Fibroblast of lung (primary cell): Measurements from ENCODE around the gene HS3ST3A1. TPM values are rescaled to one million over a fixed set of nuclear protein-coding genes. Genes with fewer than 3 reads are reported as not detected.

Experiments
- DNase-seq, 2 donors: peaks; one replicate each; pipeline versions ENCODE4 v3.0.0 to v3.0.0-alpha.2; 2010; ENCODE audit warnings: low read depth in 2 of 2
- H2AFZ ChIP-seq: 2 replicates; pipeline ENCODE4 v1.5.1; 2012; ENCODE audit warnings: low read length, control low read depth, inconsistent platforms
- H3K27ac ChIP-seq: 2 replicates; pipeline ENCODE4 v1.5.1; 2011; ENCODE audit warnings: low read length, control low read depth; ENCODE audit not compliant: insufficient read depth
- H3K27me3 ChIP-seq: 2 replicates; pipeline ENCODE4 v1.5.1; 2011; ENCODE audit warnings: mild to moderate bottlenecking, low read length; ENCODE audit not compliant: control insufficient read depth, insufficient read depth
- H3K36me3 ChIP-seq: 2 replicates; pipeline ENCODE4 v1.5.1; 2011; ENCODE audit warnings: low read length; ENCODE audit not compliant: control insufficient read depth, insufficient read depth
- H3K4me1 ChIP-seq: 2 replicates; pipeline ENCODE4 v1.5.1; 2011; ENCODE audit warnings: low read length; ENCODE audit not compliant: control insufficient read depth, insufficient read depth; ENCODE audit errors: extremely low read depth
- H3K4me2 ChIP-seq: 2 replicates; pipeline ENCODE4 v1.5.1; 2011; ENCODE audit warnings: low read length, control low read depth; ENCODE audit not compliant: insufficient read depth; ENCODE audit errors: extremely low read depth
- H3K4me3 ChIP-seq, 4 experiments: fragments of 200-600 bp in 1 of 4; sonication (generic) in 1 of 4; replicated peaks in 1 of 4; 2 replicates each; pipeline ENCODE4 v1.5.1; 2011 to 2016; ENCODE audit warnings: low read length in 4 of 4, low read depth in 3 of 4, mild to moderate bottlenecking in 3 of 4, control low read depth in 2 of 4, inconsistent platforms in 1 of 4, mixed read lengths in 1 of 4; ENCODE audit not compliant: insufficient read depth in 1 of 4; ENCODE audit errors: control extremely low read depth in 1 of 4
- H3K79me2 ChIP-seq: 2 replicates; pipeline ENCODE4 v1.5.1; 2012; ENCODE audit warnings: mild to moderate bottlenecking, low read length, inconsistent platforms; ENCODE audit not compliant: control insufficient read depth, insufficient read depth
- H3K9ac ChIP-seq: 2 replicates; pipeline ENCODE4 v1.5.1; 2011; ENCODE audit warnings: mild to moderate bottlenecking, low read length, control low read depth; ENCODE audit not compliant: insufficient read depth
- H3K9me3 ChIP-seq: 2 replicates; pipeline ENCODE4 v1.5.1; 2012; ENCODE audit warnings: low read depth, low read length; ENCODE audit not compliant: control insufficient read depth, insufficient read depth
- H4K20me1 ChIP-seq: 2 replicates; pipeline ENCODE4 v1.5.1; 2011; ENCODE audit warnings: low read length; ENCODE audit not compliant: control insufficient read depth, insufficient read depth; ENCODE audit errors: extremely low read depth
- CTCF ChIP-seq, 2 donors: IDR thresholded peaks in 1 of 2; conservative IDR thresholded peaks in 1 of 2; 1 replicate in 1 of 2; 2 replicates in 1 of 2; pipeline ENCODE4 v1.5.1; 2011 to 2012; ENCODE audit warnings: low read length in 2 of 2, control low read depth in 1 of 2, inconsistent platforms in 1 of 2, low read depth in 1 of 2, mild to moderate bottlenecking in 1 of 2
- EZH2 ChIP-seq: IDR thresholded peaks from 2 replicates; pipeline ENCODE4 v1.5.1; 2012; ENCODE audit warnings: low read length, control low read depth, mild to moderate bottlenecking; ENCODE audit errors: missing control alignments
- polyA plus RNA-seq, 2 donors: library from polyadenylated mRNA; depleted of rRNA in 1 of 2; stranded (reverse) in 1 of 2; unstranded in 1 of 2; fragments of >200 nt; gene quantifications; 2 replicates each; pipeline ENCODE4 v1.2.1, GENCODE V29; 2011 to 2012; ENCODE audit warnings: missing spikeins in 1 of 2
- total RNA-seq: library from RNA; depleted of rRNA; stranded (reverse); fragments of >200 nt; gene quantifications from 2 replicates; pipeline ENCODE4 v1.2.1, GENCODE V29; 2014

Gene HS3ST3A1
- total and polyA plus RNA-seq, 2 donors (not counting 1 experiment from before 2014, with no cell fraction given): 2.4 to 48.7 TPM

- H4K20me1 ChIP-seq: no peaks in the 10 kb centered on the region
- H3K27ac ChIP-seq: peak overlapping the region; percentile 58
- H3K4me2 ChIP-seq: peak overlapping the region; percentile 61
- H3K27me3 ChIP-seq: no peaks in the 10 kb centered on the region
- no peaks in the 10 kb centered on the region for H3K9me3 ChIP-seq
- no peak overlapping the region for H3K9ac ChIP-seq
- TF ChIP-seq CTCF (conservative IDR thresholded peaks at IDR 0.05 in 1 of 2, IDR thresholded peaks at IDR 0.05 in 1 of 2; ENCODE audit: low read depth in 1 of 2, low read length in 2 of 2) (no peak), EZH2 (no peak)
- H3K36me3 ChIP-seq: no peaks in the 10 kb centered on the region
- DNase-seq: peak in 1 of 2 donors; percentile 14
- no peak overlapping the region for H2AFZ ChIP-seq
- peak overlapping the region in 1 of 4 experiments; percentile 12 for H3K4me3 ChIP-seq
- peaks cover 1% of the 10 kb centered on the region for H3K4me1 ChIP-seq
- H3K79me2 ChIP-seq: peaks cover 88% of the 10 kb centered on the region
These were observed 7.4 kb downstream of the HS3ST3A1 start for GRCh38 chr17:13594310-13594709.

GRCh38 chr17:13593757-13594156 is 8.0 kb downstream of the HS3ST3A1 start:
- Histone ChIP-seq H3K9me3 (no peaks in the 10 kb centered on the region), H3K4me2 (peak overlapping the region; percentile 61), H3K4me1 (peaks cover 5% of the 10 kb centered on the region), H3K4me3 (peak overlapping the region in 1 of 4 experiments; percentile 12), H3K79me2 (peaks cover 85% of the 10 kb centered on the region), H2AFZ (no peak overlapping the region), H3K9ac (no peak overlapping the region), H3K27me3 (no peaks in the 10 kb centered on the region), H3K27ac (peak overlapping the region; percentile 58), H3K36me3 (no peaks in the 10 kb centered on the region), H4K20me1 (no peaks in the 10 kb centered on the region)
- DNase-seq: peak; percentile 65 to 74
- TF ChIP-seq EZH2: no peak
- no peak for TF ChIP-seq CTCF (conservative IDR thresholded peaks at IDR 0.05 in 1 of 2, IDR thresholded peaks at IDR 0.05 in 1 of 2; ENCODE audit: low read depth in 1 of 2, low read length in 2 of 2)

GRCh38 chr17:13593021-13593751 is 8.5 kb downstream of the HS3ST3A1 start:
- Histone ChIP-seq H2AFZ (no peak overlapping the region), H3K27ac (peak overlapping the region; percentile 35), H3K4me2 (peak overlapping the region; percentile 55), H3K36me3 (no peaks in the 10 kb centered on the region), H3K27me3 (no peaks in the 10 kb centered on the region), H4K20me1 (no peaks in the 10 kb centered on the region), H3K9me3 (no peaks in the 10 kb centered on the region), H3K9ac (no peak overlapping the region), H3K79me2 (peaks cover 82% of the 10 kb centered on the region), H3K4me3 (peak overlapping the region in 2 of 4 experiments; percentile 3 to 12), H3K4me1 (peaks cover 5% of the 10 kb centered on the region)
- peak in 1 of 2 donors; percentile 22 for DNase-seq
- TF ChIP-seq EZH2 (no peak), CTCF (conservative IDR thresholded peaks at IDR 0.05 in 1 of 2, IDR thresholded peaks at IDR 0.05 in 1 of 2; ENCODE audit: low read depth in 1 of 2, low read length in 2 of 2) (no peak)
